SK-N-SH treated with all-trans-retinoic acid at 6 μM for 48 hours (cell line): ENCODE measurements around the gene TMEM176B.

ENCODE experiments used
- ATAC-seq: fragments of 200-7000 bp; cut with Tn5 transposase; 3 replicates; pipeline ENCODE4 v1.9.1; 2020; ENCODE audit warnings: mild to moderate bottlenecking, moderate library complexity
- ARNTL ChIP-seq: fragments of 450-650 bp; formaldehyde crosslinking; IDR thresholded peaks from 2 replicates; pipeline ENCODE4 v1.5.0; 2020; ENCODE audit warnings: low read depth, mild to moderate bottlenecking, moderate library complexity, borderline replicate concordance
- BACH2 ChIP-seq: fragments of 250-450 bp; sonication (Bioruptor Pico); IDR thresholded peaks from 2 replicates; pipeline ENCODE4 v1.9.0; 2021; ENCODE audit warnings: mild to moderate bottlenecking, borderline replicate concordance
- CSDC2 ChIP-seq: fragments of 250-450 bp; sonication (Bioruptor Pico); IDR thresholded peaks from 2 replicates; pipeline ENCODE4 v1.5.0; 2020; ENCODE audit warnings: mild to moderate bottlenecking, moderate library complexity
- ESRRG ChIP-seq: fragments of 250-450 bp; sonication (Bioruptor Pico); IDR thresholded peaks from 2 replicates; pipeline ENCODE4 v1.6.1; 2021; ENCODE audit warnings: mild to moderate bottlenecking
- GLIS3 ChIP-seq: fragments of 250-450 bp; sonication (Bioruptor Pico); IDR thresholded peaks from 2 replicates; pipeline ENCODE4 v1.5.0; 2020; ENCODE audit warnings: mild to moderate bottlenecking, moderate library complexity
- ISL1 ChIP-seq: fragments of 250-450 bp; sonication (Bioruptor Pico); IDR thresholded peaks from 2 replicates; pipeline ENCODE4 v2.1.2; 2022; ENCODE audit warnings: mild to moderate bottlenecking, moderate library complexity
- PPARA ChIP-seq: fragments of 250-450 bp; sonication (Bioruptor Pico); IDR thresholded peaks from 2 replicates; pipeline ENCODE4 v1.5.0; 2020; ENCODE audit warnings: mild to moderate bottlenecking, borderline replicate concordance
- SNAI2 ChIP-seq: fragments of 250-450 bp; sonication (Bioruptor Pico); IDR thresholded peaks from 2 replicates; pipeline ENCODE4 v1.5.0; 2020; ENCODE audit warnings: mild to moderate bottlenecking, moderate library complexity
- TCF4 ChIP-seq: fragments of 250-450 bp; sonication (Bioruptor Pico); IDR thresholded peaks from 2 replicates; pipeline ENCODE4 v1.8.0; 2021; ENCODE audit warnings: mild to moderate bottlenecking, moderate library complexity, borderline replicate concordance
- ZFP3 ChIP-seq: fragments of 250-450 bp; sonication (Bioruptor Pico); IDR thresholded peaks from 2 replicates; pipeline ENCODE4 v1.5.0; 2020; ENCODE audit warnings: mild to moderate bottlenecking, moderate library complexity
- ZFP30 ChIP-seq: fragments of 450-650 bp; formaldehyde crosslinking; IDR thresholded peaks from 2 replicates; pipeline ENCODE4 v1.5.0; 2022; ENCODE audit warnings: mild to moderate bottlenecking, moderate library complexity
- ZNF565 ChIP-seq: fragments of 450-650 bp; formaldehyde crosslinking; conservative IDR thresholded peaks from 2 replicates; pipeline ENCODE4 v1.5.0; 2020; ENCODE audit warnings: low read depth, mild to moderate bottlenecking, moderate library complexity
- ZNF70 ChIP-seq: fragments of 450-650 bp; formaldehyde crosslinking; IDR thresholded peaks from 2 replicates; pipeline ENCODE4 v1.5.0; 2020; ENCODE audit warnings: mild to moderate bottlenecking, moderate library complexity
- ZNF8 ChIP-seq: fragments of 450-650 bp; formaldehyde crosslinking; IDR thresholded peaks from 2 replicates; pipeline ENCODE4 v1.5.0; 2020; ENCODE audit warnings: mild to moderate bottlenecking, moderate library complexity
- TF ChIP-seq, protein P1 (sequence below): fragments of 250-450 bp; sonication (Bioruptor Pico); IDR thresholded peaks from 2 replicates; pipeline ENCODE4 v1.5.1; 2021; ENCODE audit warnings: mild to moderate bottlenecking, moderate library complexity
- TF ChIP-seq, protein P2 (sequence below): fragments of 250-450 bp; sonication (Bioruptor Pico); IDR thresholded peaks from 2 replicates; pipeline ENCODE4 v1.8.0; 2021; ENCODE audit warnings: low read depth, mild to moderate bottlenecking, moderate library complexity, borderline replicate concordance
- TF ChIP-seq, protein P3 (sequence below): fragments of 250-450 bp; sonication (Bioruptor Pico); IDR thresholded peaks from 2 replicates; pipeline ENCODE4 v1.5.1; 2020; ENCODE audit warnings: low read depth, mild to moderate bottlenecking, moderate library complexity

TMEM176B gene

DNA sequence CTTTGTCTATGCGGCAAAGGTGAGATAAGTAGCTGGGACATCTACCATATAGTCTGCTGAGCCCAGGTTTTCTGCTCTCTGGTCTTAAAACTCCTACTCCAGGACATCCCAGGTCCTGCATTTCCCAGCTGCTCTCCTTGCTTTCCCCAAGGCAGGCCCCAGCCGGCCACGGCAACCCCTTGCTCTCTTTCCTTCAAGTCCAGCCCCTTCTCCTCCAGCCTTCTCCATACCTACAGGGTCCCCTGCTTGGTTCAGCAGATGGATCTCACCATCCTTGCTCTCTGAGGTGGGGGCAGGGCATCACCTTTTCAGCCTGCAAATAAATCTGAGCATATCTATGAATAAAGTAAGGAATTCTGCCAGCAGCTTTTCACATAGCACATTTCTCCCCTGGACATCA is 54.3 kb downstream of the TMEM176B start:
- TF ChIP-seq CSDC2, result no peak
- TF ChIP-seq TCF4 (CRISPR knock-in tag), result no peak
- TF ChIP-seq SNAI2 (CRISPR knock-in tag), result no peak
- no peak for ATAC-seq

DNA sequence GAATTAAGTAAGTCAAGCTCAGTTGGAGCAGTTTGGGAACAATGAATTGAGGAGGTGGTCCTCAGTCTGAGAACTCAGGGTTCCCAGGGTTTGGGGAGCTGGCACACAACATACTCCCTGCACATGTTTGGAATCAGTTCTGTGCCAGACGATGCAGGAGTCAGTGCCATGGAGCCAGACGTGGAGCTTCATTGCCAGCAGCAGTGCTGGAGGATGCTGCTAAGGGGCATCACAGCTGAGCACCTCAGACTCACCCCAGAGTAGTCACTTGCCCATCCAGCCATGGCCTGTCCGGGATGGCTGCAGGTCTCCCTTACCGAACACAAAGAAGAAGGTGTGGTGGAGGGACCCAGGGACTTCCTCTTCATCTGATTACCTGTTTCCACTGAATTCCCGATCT is 55.1 kb downstream of the TMEM176B start:
- no peak for TF ChIP-seq CSDC2
- no peak for TF ChIP-seq ZFP30
- TF ChIP-seq ARNTL, result no peak
- no peak for TF ChIP-seq PPARA (CRISPR knock-in tag)
- TF ChIP-seq ZNF70 (CRISPR knock-in tag), result no peak
- no peak for TF ChIP-seq SNAI2 (CRISPR knock-in tag)
- no peak for TF ChIP-seq ZNF8 (CRISPR knock-in tag)
- TF ChIP-seq, protein P1, sequence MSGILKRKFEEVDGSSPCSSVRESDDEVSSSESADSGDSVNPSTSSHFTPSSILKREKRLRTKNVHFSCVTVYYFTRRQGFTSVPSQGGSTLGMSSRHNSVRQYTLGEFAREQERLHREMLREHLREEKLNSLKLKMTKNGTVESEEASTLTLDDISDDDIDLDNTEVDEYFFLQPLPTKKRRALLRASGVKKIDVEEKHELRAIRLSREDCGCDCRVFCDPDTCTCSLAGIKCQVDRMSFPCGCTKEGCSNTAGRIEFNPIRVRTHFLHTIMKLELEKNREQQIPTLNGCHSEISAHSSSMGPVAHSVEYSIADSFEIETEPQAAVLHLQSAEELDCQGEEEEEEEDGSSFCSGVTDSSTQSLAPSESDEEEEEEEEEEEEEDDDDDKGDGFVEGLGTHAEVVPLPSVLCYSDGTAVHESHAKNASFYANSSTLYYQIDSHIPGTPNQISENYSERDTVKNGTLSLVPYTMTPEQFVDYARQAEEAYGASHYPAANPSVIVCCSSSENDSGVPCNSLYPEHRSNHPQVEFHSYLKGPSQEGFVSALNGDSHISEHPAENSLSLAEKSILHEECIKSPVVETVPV (CRISPR knock-in tag), result no peak
- no peak for ATAC-seq

DNA sequence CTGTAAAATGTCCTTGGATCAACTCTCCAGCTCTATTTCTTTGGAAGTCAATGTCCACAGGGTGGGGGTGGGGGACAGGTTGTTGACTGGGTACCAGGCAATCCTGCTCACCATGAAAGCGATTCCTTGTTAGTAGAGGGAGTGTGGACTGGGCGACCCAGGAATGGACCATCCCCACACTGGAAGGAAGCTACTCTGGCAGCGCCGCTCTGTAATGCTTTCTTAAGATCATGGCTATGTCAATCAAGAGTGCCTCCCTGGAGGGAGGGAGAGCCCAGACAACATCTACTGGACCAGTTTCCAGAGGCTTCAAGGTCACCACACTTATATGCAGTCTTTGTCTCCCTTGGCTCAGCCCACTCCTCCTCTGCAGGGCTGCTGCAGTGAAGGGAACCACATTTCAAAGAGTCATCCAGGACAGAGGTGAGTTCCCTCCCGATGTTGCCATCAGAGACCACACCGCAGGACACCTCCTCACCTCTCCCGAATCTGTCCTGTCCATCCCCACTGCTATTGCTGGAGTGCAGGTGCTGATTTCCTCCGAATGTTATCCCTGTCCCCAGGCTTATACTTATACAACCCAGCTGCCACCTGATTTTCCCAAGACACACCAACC is 56.0 kb downstream of the TMEM176B start:
- ATAC-seq, result no peak
- TF ChIP-seq ESRRG (CRISPR knock-in tag) (no peak), GLIS3 (CRISPR knock-in tag) (no peak), ZNF565 (CRISPR knock-in tag) (no peak), ISL1 (CRISPR knock-in tag) (no peak), BACH2 (CRISPR knock-in tag) (no peak), PPARA (CRISPR knock-in tag) (no peak), ARNTL (no peak)

DNA sequence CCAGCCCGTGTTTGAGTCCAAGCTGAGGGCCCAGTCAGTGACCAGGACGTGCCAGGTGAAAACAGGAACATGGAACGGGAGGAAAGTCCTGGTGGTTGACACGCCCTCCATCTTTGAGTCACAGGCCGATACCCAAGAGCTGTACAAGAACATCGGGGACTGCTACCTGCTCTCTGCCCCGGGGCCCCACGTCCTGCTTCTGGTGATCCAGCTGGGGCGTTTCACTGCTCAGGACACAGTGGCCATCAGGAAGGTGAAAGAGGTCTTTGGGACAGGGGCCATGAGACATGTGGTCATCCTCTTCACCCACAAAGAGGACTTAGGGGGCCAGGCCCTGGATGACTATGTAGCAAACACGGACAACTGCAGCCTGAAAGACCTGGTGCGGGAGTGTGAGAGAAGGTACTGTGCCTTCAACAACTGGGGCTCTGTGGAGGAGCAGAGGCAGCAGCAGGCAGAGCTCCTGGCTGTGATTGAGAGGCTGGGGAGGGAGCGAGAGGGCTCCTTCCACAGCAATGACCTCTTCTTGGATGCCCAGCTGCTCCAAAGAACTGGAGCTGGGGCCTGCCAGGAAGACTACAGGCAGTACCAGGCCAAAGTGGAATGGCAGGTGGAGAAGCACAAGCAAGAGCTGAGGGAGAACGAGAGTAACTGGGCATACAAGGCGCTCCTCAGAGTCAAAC is 57.7 kb downstream of the TMEM176B start:
- ATAC-seq, result no peak
- TF ChIP-seq, protein P2, sequence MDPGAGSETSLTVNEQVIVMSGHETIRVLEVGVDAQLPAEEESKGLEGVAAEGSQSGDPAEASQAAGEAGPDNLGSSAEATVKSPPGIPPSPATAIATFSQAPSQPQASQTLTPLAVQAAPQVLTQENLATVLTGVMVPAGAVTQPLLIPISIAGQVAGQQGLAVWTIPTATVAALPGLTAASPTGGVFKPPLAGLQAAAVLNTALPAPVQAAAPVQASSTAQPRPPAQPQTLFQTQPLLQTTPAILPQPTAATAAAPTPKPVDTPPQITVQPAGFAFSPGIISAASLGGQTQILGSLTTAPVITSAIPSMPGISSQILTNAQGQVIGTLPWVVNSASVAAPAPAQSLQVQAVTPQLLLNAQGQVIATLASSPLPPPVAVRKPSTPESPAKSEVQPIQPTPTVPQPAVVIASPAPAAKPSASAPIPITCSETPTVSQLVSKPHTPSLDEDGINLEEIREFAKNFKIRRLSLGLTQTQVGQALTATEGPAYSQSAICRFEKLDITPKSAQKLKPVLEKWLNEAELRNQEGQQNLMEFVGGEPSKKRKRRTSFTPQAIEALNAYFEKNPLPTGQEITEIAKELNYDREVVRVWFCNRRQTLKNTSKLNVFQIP (CRISPR knock-in tag), result no peak
- TF ChIP-seq, protein P3, sequence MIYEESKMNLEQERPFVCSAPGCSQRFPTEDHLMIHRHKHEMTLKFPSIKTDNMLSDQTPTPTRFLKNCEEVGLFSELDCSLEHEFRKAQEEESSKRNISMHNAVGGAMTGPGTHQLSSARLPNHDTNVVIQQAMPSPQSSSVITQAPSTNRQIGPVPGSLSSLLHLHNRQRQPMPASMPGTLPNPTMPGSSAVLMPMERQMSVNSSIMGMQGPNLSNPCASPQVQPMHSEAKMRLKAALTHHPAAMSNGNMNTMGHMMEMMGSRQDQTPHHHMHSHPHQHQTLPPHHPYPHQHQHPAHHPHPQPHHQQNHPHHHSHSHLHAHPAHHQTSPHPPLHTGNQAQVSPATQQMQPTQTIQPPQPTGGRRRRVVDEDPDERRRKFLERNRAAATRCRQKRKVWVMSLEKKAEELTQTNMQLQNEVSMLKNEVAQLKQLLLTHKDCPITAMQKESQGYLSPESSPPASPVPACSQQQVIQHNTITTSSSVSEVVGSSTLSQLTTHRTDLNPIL (CRISPR knock-in tag), result no peak
- TF ChIP-seq ZFP3 (CRISPR knock-in tag) (no peak), CSDC2 (no peak), SNAI2 (CRISPR knock-in tag) (no peak), ESRRG (CRISPR knock-in tag) (no peak), ZFP30 (no peak)
